PC-9 (cell line): ENCODE results near the gene CDX1.

Source experiments
- EZH2 ChIP-seq: fragments of 200-600 bp; sonication (generic); IDR thresholded peaks from 2 replicates; pipeline ENCODE4 v1.8.0; 2017; ENCODE audit warnings: antibody characterized with exemption, low read depth
- TF ChIP-seq, protein P1 (sequence below): fragments of 200-600 bp; sonication (generic); conservative IDR thresholded peaks from 2 replicates; pipeline ENCODE4 v1.6.1; 2017; ENCODE audit warnings: mixed run types, antibody characterized with exemption, mild to moderate bottlenecking, moderate library complexity

DNA sequence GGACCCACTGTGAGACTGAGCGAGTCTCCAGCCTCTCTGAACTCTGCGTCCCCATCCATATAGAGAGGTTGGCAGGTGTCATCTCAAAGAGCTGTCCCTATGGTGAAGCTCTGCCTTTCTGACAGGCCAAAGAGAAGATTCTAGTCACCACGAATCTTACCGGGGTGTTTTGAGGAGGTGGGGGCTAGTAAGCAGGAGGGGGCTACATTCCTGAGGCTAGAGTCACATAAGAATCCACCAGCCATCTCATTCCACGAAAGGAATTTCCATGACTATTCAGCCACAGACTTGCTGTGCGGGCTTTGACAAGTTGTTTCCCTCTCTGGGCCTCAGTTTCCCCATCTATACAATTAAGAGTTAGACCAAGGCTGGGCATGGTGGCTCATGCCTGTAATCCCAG lies 27.2 kb upstream of the CDX1 start:
- TF ChIP-seq, protein P1, sequence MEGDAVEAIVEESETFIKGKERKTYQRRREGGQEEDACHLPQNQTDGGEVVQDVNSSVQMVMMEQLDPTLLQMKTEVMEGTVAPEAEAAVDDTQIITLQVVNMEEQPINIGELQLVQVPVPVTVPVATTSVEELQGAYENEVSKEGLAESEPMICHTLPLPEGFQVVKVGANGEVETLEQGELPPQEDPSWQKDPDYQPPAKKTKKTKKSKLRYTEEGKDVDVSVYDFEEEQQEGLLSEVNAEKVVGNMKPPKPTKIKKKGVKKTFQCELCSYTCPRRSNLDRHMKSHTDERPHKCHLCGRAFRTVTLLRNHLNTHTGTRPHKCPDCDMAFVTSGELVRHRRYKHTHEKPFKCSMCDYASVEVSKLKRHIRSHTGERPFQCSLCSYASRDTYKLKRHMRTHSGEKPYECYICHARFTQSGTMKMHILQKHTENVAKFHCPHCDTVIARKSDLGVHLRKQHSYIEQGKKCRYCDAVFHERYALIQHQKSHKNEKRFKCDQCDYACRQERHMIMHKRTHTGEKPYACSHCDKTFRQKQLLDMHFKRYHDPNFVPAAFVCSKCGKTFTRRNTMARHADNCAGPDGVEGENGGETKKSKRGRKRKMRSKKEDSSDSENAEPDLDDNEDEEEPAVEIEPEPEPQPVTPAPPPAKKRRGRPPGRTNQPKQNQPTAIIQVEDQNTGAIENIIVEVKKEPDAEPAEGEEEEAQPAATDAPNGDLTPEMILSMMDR, result no peak
- no peak for TF ChIP-seq EZH2
